Measurements from ENCODE around the gene CASP3.
"Not testable (repeated sequence)": the region's sequence is repeated elsewhere in the genome, so short reads cannot be mapped to it uniquely, and the experiment has no call there.

Gene CASP3

DNA sequence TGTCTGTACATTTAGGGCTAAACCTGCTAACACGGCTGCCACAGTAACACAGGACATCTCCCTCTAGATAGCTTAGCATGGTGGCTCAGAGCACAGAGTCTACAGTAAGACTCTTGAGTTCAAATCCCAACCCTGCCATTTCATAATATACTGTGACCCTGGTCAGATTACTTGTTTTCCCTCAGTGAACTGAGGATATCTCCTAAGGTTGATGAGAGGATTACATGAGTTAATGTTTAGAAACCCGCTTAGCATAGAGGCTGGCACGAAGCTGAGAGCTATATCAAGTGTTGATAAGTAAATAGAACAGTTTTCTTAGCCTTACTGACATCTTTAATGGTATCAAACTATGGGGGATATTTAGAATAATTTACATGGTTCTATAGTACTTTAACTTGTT, 37.2 kb downstream of the CASP3 start:
- no peaks in the 10 kb centered on the region for H3K36me3 ChIP-seq (ENCODE audit: control insufficient read depth in 1 of 2, insufficient read depth in 2 of 2, low read length in 2 of 2)
- H3K4me3 ChIP-seq (ENCODE audit: low read depth in 1 of 2, low read length in 2 of 2), result no peak overlapping the region
- H3K4me1 ChIP-seq (ENCODE audit: control insufficient read depth in 1 of 2, insufficient read depth in 2 of 2, low read length in 2 of 2), result no peaks in the 10 kb centered on the region
- no peaks in the 10 kb centered on the region for H3K27me3 ChIP-seq (ENCODE audit: low read depth, low read length)
- peaks cover 0 to 4% of the 10 kb centered on the region in 2 donors for H3K9me3 ChIP-seq (ENCODE audit: control insufficient read depth in 1 of 2, low read length in 2 of 2)
- no peak overlapping the region for H3K27ac ChIP-seq (ENCODE audit: low read length)

DNA sequence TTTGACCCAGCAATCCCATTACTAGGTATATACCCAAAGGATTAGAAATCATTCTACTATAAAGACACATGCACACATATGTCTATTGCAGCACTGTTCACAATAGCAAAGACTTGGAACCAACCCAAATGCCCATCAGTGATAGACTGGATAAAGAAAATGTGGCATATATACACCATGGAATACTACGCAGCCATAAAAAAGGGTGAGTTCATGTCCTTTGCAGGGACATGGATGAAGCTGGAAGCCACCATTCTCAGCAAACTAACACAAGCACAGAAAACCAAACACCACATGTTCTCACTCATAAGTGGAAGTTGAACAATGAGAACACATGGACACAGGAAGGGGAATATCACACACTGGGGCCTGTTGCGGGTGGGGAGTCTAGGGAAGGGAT, 41.8 kb downstream of the CASP3 start:
- H3K36me3 ChIP-seq (ENCODE audit: control insufficient read depth in 1 of 2, insufficient read depth in 2 of 2, low read length in 2 of 2); H3K27me3 ChIP-seq (ENCODE audit: low read depth, low read length); H3K9me3 ChIP-seq (ENCODE audit: control insufficient read depth in 1 of 2, low read length in 2 of 2); H3K27ac ChIP-seq (ENCODE audit: low read length); H3K4me1 ChIP-seq (ENCODE audit: control insufficient read depth in 1 of 2, insufficient read depth in 2 of 2, low read length in 2 of 2); H3K4me3 ChIP-seq (ENCODE audit: low read depth in 1 of 2, low read length in 2 of 2): not testable (repeated sequence)

DNA sequence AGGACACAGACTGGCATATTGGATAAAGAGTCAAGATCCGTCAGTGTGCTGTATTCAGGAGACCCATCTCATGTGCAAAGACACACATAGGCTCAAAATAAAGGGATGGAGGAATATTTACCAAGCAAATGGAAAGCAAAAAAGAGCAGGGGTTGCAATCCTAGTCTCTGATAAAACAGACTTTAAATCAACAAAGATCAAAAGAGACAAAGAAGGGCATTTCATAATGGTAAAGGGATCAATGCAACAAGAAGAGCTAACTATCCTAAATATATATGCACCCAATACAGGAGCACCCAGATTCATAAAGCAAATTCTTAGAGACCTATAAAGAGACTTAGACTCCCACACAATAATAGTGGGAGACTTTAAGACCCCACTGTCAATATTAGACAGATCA, 46.4 kb downstream of the CASP3 start:
- H3K27me3 ChIP-seq (ENCODE audit: low read depth, low read length); H3K4me1 ChIP-seq (ENCODE audit: control insufficient read depth in 1 of 2, insufficient read depth in 2 of 2, low read length in 2 of 2); H3K9me3 ChIP-seq (ENCODE audit: control insufficient read depth in 1 of 2, low read length in 2 of 2); H3K4me3 ChIP-seq (ENCODE audit: low read depth in 1 of 2, low read length in 2 of 2); H3K27ac ChIP-seq (ENCODE audit: low read length); H3K36me3 ChIP-seq (ENCODE audit: control insufficient read depth in 1 of 2, insufficient read depth in 2 of 2, low read length in 2 of 2): not testable (repeated sequence)

DNA sequence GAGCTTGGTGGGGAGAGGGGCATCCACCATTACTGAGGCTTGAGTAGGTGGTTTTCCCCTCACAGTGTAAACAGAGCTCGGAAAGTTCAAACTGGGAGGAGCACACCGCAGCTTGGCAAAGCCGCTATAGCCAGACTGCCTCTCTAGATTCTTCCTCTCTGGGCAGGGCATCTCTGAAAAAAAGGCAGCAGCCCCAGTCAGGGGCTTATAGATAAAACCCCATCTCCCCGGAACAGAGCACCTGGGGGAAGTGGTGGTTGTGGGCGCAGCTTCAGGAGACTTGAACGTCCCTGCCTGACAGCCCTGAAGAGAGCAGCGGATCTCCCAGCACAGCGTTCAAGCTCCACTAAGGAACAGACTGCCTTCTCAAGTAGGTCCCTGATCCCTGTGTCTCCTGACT, 48.3 kb downstream of the CASP3 start:
- not testable (repeated sequence) for H3K9me3 ChIP-seq (ENCODE audit: control insufficient read depth in 1 of 2, low read length in 2 of 2); H3K27ac ChIP-seq (ENCODE audit: low read length); H3K36me3 ChIP-seq (ENCODE audit: control insufficient read depth in 1 of 2, insufficient read depth in 2 of 2, low read length in 2 of 2); H3K4me1 ChIP-seq (ENCODE audit: control insufficient read depth in 1 of 2, insufficient read depth in 2 of 2, low read length in 2 of 2); H3K27me3 ChIP-seq (ENCODE audit: low read depth, low read length); H3K4me3 ChIP-seq (ENCODE audit: low read depth in 1 of 2, low read length in 2 of 2)

DNA sequence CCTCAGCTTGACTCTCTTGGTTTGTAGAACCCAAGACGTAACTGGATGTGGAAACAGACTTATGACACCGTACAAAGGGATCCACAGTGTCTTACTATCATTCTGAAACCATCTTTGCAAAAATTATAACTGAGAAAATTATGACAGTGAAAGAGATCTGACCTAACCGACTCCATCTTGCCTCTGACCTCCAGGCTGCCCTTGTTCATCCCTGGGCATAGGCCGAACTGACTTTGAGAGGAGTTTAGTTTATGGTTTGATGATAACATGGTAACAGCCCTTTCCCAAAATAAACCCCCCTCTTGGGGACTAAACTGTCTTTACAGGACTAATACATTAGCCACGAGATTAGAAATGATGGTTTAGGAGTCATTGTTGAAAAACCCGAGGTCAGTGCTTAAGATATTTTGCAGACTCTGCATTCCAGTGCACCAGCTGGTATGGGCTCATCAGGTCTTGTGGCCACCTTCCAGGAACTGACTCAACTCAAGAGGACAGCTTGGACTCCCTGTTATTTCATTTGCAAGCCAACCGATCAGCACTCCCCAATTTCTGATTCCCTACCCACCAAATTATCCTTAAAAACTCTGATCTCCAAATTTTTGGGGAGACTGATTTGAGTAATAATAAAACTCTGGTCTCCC, 49.6 kb downstream of the CASP3 start:
- no peaks in the 10 kb centered on the region for H3K27me3 ChIP-seq (ENCODE audit: low read depth, low read length)
- H3K36me3 ChIP-seq (ENCODE audit: control insufficient read depth in 1 of 2, insufficient read depth in 2 of 2, low read length in 2 of 2), result no peaks in the 10 kb centered on the region
- H3K9me3 ChIP-seq (ENCODE audit: control insufficient read depth in 1 of 2, low read length in 2 of 2), result peaks cover 0 to 3% of the 10 kb centered on the region in 2 donors
- no peaks in the 10 kb centered on the region for H3K4me1 ChIP-seq (ENCODE audit: control insufficient read depth in 1 of 2, insufficient read depth in 2 of 2, low read length in 2 of 2)
- no peak overlapping the region for H3K4me3 ChIP-seq (ENCODE audit: low read depth in 1 of 2, low read length in 2 of 2)
- H3K27ac ChIP-seq (ENCODE audit: low read length), result no peak overlapping the region

DNA sequence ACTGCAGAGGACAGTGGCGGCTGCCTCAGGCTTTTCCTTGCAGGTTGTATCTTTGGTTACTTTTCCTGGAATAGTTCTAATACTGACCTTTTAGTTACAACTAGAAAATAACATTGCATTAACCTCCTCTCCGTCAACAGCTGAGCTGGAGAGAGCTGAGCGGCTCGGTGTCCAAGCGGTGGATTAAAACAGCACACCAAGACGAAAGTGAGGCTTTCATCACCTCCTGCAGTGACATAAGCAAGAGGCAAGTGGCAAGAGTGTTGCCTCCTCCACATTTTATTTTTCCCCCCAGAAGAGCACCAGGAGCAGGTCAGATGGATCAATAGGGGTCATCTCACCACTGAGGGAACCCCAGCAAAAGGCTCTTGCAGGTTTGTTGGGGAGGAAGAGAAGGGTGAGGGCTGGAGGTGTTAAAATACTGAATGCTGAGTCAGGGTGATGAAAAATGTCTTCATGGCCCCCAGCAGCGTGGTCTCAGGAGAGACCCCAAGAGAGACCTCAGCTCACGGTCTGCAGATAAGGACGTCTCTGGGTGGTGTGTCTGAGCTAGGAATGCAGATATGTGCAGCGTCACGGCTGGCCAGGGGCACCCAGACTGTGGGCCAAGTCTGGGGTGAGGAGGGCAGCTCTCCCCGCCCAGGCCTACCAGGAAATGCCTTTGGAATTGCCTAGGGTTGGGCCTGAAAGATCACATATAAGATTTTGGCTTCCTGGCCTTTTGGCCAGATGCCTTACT, 50.3 kb downstream of the CASP3 start:
- H3K9me3 ChIP-seq (ENCODE audit: control insufficient read depth in 1 of 2, low read length in 2 of 2), result no peaks in the 10 kb centered on the region
- H3K27ac ChIP-seq (ENCODE audit: low read length), result no peak overlapping the region
- H3K4me1 ChIP-seq (ENCODE audit: control insufficient read depth in 1 of 2, insufficient read depth in 2 of 2, low read length in 2 of 2), result no peaks in the 10 kb centered on the region
- H3K36me3 ChIP-seq (ENCODE audit: control insufficient read depth in 1 of 2, insufficient read depth in 2 of 2, low read length in 2 of 2), result no peaks in the 10 kb centered on the region
- H3K4me3 ChIP-seq (ENCODE audit: low read depth in 1 of 2, low read length in 2 of 2), result no peak overlapping the region
- no peaks in the 10 kb centered on the region for H3K27me3 ChIP-seq (ENCODE audit: low read depth, low read length)

DNA sequence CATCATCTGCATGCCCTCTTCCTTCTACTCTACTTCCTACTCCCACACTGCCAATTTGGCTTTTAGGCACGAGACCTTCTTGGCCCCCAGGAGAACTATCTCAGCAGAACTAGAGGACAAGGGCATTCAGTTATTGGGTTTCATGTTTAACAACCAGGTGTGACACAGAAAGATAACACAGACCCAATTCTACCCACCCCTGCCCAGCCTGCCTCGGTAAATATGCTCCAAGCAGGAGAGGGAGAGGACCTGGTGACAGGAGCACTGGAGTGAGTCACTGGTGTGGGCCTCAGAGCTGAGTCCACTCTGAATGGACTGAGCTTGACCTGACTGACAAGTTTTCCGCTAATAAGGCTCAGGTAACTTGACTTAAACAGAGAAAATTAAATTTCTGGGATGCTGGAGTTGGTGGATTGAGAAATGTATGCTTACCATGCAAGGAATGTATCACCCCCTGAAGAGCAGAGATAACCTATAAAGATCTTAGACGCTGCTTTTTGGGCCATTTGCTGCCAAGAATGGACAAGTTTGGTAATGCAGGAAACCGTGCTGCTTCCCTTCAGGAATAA, 52.5 kb downstream of the CASP3 start:
- Histone ChIP-seq H3K36me3 (ENCODE audit: control insufficient read depth in 1 of 2, insufficient read depth in 2 of 2, low read length in 2 of 2) (no peaks in the 10 kb centered on the region), H3K27me3 (ENCODE audit: low read depth, low read length) (no peaks in the 10 kb centered on the region), H3K27ac (ENCODE audit: low read length) (no peak overlapping the region), H3K4me3 (ENCODE audit: low read depth in 1 of 2, low read length in 2 of 2) (no peak overlapping the region), H3K4me1 (ENCODE audit: control insufficient read depth in 1 of 2, insufficient read depth in 2 of 2, low read length in 2 of 2) (no peaks in the 10 kb centered on the region), H3K9me3 (ENCODE audit: control insufficient read depth in 1 of 2, low read length in 2 of 2) (no peaks in the 10 kb centered on the region)

DNA sequence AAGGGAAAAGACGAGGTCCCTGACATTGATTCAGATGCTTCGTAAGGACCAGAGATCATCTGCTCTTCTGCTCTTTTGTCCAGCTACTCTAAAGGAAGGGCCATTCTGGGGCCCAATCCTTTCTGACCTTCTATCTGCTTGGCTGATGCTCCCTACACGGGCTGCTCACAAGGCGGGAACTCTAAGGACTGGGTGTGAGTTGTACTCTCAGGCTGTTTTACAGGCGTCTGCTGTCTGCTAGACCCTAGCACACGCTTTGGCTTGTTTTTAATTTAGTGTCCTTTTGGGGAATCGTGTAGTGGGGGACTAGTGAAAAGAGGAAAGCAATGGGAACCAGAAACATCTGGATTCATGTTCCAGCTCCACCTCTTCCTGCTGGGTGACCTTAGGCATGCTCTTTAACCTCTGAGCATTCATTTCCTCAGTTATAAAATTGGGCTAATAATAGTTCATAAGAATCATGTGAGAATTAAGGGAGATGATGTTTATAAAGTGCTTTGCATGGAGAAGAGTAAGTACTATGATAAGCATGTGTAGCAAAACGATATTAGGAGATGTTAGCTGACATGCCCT, 53.1 kb downstream of the CASP3 start:
- Histone ChIP-seq H3K4me3 (ENCODE audit: low read depth in 1 of 2, low read length in 2 of 2) (no peak overlapping the region), H3K9me3 (ENCODE audit: control insufficient read depth in 1 of 2, low read length in 2 of 2) (no peaks in the 10 kb centered on the region), H3K27ac (ENCODE audit: low read length) (no peak overlapping the region), H3K4me1 (ENCODE audit: control insufficient read depth in 1 of 2, insufficient read depth in 2 of 2, low read length in 2 of 2) (no peaks in the 10 kb centered on the region), H3K36me3 (ENCODE audit: control insufficient read depth in 1 of 2, insufficient read depth in 2 of 2, low read length in 2 of 2) (no peaks in the 10 kb centered on the region), H3K27me3 (ENCODE audit: low read depth, low read length) (no peaks in the 10 kb centered on the region)

DNA sequence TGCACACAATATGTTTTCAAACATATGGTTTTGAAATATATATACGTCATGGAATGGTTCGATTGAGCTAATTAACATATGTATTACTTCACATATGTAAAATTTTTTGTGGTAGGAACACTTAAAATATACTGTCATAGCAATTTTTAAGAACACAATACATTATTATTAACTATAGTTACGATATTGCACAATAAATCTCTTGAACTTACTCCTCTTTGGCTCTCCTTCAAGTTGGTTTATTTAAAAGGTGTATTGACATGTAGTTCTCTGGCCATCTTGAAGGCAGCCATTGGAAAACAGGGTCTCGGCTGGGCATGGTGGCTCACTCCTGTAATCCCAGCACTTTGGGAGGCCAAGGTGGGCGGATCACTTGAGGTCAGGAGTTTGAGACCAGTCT, 53.8 kb downstream of the CASP3 start:
- Histone ChIP-seq H3K4me3 (ENCODE audit: low read depth in 1 of 2, low read length in 2 of 2) (no peak overlapping the region), H3K9me3 (ENCODE audit: control insufficient read depth in 1 of 2, low read length in 2 of 2) (no peaks in the 10 kb centered on the region), H3K27ac (ENCODE audit: low read length) (no peak overlapping the region), H3K36me3 (ENCODE audit: control insufficient read depth in 1 of 2, insufficient read depth in 2 of 2, low read length in 2 of 2) (no peaks in the 10 kb centered on the region), H3K4me1 (ENCODE audit: control insufficient read depth in 1 of 2, insufficient read depth in 2 of 2, low read length in 2 of 2) (no peaks in the 10 kb centered on the region), H3K27me3 (ENCODE audit: low read depth, low read length) (no peaks in the 10 kb centered on the region)

DNA sequence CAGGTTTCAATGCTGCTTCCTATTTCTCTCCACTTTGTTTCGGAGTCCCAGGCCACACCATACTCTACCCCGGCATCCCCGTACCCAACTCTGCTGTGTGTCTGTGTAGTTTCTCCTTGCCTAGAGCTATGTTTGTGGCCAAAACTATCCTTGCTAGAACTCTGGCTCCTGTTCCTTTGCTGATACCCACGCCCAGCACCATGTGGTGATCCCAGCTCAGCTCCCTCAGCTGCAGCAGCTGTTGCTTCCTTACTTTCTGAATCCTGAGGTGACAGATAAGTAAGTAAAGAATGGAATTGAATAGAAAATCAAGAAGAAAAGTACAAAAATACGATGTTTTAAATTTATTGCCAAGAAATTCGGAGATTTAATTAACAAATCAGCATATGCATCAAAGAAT, 55.8 kb downstream of the CASP3 start:
- Histone ChIP-seq H3K27me3 (ENCODE audit: low read depth, low read length) (no peaks in the 10 kb centered on the region), H3K27ac (ENCODE audit: low read length) (no peak overlapping the region), H3K4me1 (ENCODE audit: control insufficient read depth in 1 of 2, insufficient read depth in 2 of 2, low read length in 2 of 2) (no peaks in the 10 kb centered on the region), H3K4me3 (ENCODE audit: low read depth in 1 of 2, low read length in 2 of 2) (no peak overlapping the region), H3K9me3 (ENCODE audit: control insufficient read depth in 1 of 2, low read length in 2 of 2) (no peaks in the 10 kb centered on the region), H3K36me3 (ENCODE audit: control insufficient read depth in 1 of 2, insufficient read depth in 2 of 2, low read length in 2 of 2) (no peaks in the 10 kb centered on the region)

DNA sequence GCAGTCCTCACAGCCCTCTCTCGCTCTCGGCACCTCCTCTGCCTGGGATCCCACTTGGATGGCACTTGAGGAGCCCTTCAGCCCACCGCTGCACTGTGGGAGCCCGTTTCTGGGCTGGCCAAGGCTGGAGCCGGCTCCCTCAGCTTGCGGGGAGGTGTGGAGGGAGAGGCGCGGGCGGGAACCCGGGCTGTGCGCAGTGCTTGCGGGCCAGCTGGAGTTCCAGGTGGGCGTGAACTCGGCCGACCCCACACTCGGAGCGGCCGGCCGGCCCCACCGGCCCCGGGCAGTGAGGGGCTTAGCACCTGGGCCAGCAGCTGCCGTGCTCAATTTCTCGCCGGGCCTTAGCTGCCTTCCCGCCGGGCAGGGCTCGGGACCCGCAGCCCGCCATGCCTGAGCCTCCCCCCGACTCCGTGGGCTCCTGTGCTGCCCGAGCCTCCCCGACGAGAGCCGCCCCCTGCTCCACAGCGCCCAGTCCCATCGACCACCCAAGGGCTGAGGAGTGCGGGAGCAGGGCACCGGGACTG, 57.4 kb downstream of the CASP3 start:
- not testable (repeated sequence) for H3K4me1 ChIP-seq (ENCODE audit: control insufficient read depth in 1 of 2, insufficient read depth in 2 of 2, low read length in 2 of 2); H3K9me3 ChIP-seq (ENCODE audit: control insufficient read depth in 1 of 2, low read length in 2 of 2); H3K36me3 ChIP-seq (ENCODE audit: control insufficient read depth in 1 of 2, insufficient read depth in 2 of 2, low read length in 2 of 2); H3K4me3 ChIP-seq (ENCODE audit: low read depth in 1 of 2, low read length in 2 of 2); H3K27me3 ChIP-seq (ENCODE audit: low read depth, low read length); H3K27ac ChIP-seq (ENCODE audit: low read length)

Measured in muscle layer of duodenum (tissue), 2 donors.